Endothelial cell of umbilical vein (primary cell): Measurements from ENCODE around the gene SETD2.

ENCODE experiments used
- CTCF ChIP-seq, 2 donors: IDR thresholded peaks; 1 replicate in 1 of 2; 2 replicates in 1 of 2; pipeline ENCODE4 v1.5.1; 2011; ENCODE audit warnings: low read length in 2 of 2, mild to moderate bottlenecking in 2 of 2, moderate library complexity in 2 of 2, control low read depth in 1 of 2, inconsistent platforms in 1 of 2, low read depth in 1 of 2; ENCODE audit not compliant: insufficient read depth in 1 of 2; ENCODE audit errors: extremely low read depth in 1 of 2
- EZH2 ChIP-seq: IDR thresholded peaks from 2 replicates; pipeline ENCODE4 v1.6.1; 2012; ENCODE audit warnings: borderline replicate concordance, low read depth, mild to moderate bottlenecking, moderate library complexity, low read length, inconsistent platforms; ENCODE audit not compliant: severe bottlenecking
- JUN ChIP-seq: IDR thresholded peaks from 2 replicates; pipeline ENCODE4 v1.6.1; 2011; ENCODE audit warnings: borderline replicate concordance, low read depth; ENCODE audit not compliant: insufficient read length, insufficient read depth
- MYC ChIP-seq: IDR thresholded peaks from one replicate; pipeline ENCODE4 v1.6.1; 2011; ENCODE audit warnings: mild to moderate bottlenecking, low read depth, low read length
- POLR2A ChIP-seq: IDR thresholded peaks from 2 replicates; pipeline ENCODE4 v1.6.1; 2012; ENCODE audit warnings: low read depth, mild to moderate bottlenecking, control low read depth, low read length
- POLR2AphosphoS5 ChIP-seq: IDR thresholded peaks from 2 replicates; pipeline ENCODE4 v1.6.1; 2012; ENCODE audit warnings: low read depth, mild to moderate bottlenecking, control low read depth, low read length, moderate library complexity; ENCODE audit not compliant: insufficient read depth

DNA sequence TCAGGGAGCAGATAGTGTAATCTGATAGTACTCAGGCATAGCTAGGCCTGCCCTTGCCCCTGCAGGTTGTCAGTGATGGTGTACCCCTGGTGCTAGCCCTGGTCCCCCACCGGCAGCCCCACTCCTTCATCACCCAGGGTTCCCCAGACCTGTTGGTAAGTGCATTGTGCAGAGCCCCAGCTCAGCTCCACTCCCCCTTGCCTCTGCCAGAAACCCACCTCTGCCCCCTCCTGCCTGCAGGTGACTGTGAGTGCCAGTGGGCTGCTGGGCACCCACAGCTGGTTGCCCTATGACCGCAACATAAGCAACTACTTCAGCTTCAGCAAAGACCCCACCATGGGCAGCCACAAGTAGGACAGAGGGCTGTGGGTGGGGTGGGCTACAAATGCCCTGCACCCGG lies 156.9 kb downstream of the SETD2 start:
- no peak for TF ChIP-seq POLR2AphosphoS5
- TF ChIP-seq CTCF (IDR thresholded peaks at IDR 0.05; ENCODE audit: extremely low read depth in 1 of 2, insufficient read depth in 1 of 2, low read depth in 1 of 2, low read length in 2 of 2) = no peak
- no peak for TF ChIP-seq EZH2
- no peak for TF ChIP-seq POLR2A
- TF ChIP-seq MYC = no peak
- no peak for TF ChIP-seq JUN
